ENCODE results near the gene GPX4.
A peak's percentile ranks its signal among the peaks of the same experiment; 100 is the strongest.

Gene GPX4

DNA sequence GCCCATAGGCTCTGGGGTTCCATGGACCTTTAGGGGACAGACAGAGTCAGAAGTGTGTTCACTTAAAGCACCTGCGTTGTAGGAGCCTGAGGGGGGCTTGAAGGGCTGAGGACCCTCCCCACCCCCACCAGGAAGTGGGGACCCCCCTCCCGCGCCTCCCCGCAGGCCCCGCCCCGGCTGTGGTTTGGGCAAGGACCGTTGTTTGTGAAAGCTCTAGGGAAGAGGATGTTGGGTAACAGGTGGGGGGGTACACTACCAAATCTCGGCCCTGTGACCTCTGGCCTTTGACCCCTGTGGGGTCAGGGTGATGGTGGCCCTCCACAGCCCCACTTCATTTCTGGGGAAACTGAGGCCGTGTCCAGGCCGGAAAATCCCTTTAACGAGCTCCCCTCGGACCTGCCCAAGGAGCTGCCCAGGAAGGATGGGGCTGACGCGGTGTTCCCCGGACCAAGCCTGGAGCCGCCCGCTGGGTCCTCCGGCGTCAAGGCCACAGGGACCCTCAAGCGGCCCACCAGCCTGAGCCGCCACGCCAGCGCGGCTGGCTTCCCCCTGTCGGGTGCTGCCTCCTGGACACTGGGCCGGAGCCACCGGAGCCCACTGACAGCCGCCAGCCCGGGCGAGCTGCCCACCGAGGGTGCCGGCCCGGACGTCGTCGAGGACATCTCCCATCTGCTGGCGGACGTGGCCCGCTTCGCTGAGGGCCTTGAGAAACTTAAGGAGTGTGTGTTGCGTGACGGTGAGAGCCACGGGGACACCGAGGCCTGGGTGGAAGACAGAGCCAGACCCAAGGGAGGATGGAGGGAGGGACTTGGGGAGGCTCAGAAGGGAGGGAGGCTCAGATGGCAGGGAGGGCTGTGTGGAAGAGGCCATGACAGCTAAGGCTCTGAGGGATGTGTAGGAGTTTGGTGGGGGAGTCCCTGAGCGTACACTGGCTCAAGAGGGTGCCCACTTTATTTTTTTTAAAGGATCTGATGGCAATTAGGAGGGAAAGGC is 35.5 kb upstream of the GPX4 start:
- no peak for DNase-seq (ENCODE audit: low read depth in 2 of 2)

DNA sequence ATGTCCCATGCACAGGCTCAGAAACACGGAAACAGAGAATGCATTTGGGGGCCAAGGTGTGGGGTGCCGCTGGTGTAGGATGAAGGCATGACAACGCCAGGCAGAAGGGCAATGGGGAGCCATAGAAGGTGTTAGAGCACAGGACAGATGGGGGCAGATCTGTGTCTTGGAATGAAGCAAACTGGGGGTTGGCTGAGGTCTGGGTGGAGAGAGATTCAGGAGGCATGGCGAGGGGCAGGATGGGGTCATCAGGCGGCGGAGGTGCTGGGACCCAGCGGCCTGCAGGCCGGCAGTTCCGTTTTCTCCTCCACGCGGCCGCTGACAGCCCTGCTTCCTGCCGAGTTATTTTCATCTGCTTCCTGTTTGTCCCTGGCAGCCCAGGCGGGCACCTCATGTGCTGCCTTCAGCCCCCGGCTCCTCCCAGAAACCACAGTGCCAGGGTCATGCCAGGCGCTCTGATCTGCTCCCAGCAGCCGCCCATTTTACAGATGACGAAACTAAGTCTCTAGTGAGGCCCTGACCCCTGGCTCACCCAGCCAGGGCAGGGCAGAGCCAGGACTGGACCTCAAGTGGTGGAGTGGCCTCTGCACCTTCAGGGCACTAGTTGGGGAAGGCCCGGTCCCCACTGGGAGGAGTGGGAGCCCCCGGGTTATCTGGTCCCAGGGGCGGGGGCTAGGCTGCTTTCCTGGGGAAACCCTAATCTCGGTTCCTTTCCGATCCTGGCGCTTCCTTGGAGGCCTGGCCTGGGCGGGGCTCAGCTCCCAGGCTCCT is 34.6 kb upstream of the GPX4 start:
- DNase-seq (ENCODE audit: low read depth in 2 of 2) = peak; percentile 41

DNA sequence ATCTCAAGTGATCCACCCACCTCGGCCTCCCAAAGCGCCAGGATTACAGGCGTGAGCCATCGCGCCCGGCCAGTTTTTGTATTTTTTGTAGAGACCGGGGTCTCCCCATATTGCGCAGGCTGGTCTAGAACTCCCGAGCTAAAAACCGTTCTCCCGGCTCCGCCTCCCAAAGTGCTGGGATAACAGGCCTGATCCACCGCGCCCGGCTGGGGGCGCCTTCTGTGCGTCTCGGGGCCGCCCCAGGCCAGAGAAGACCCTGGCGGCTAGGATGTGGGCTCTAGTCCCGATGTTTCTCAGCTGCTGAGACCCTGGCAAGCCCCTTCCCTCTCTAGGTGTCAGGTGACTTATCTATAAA is 33.2 kb upstream of the GPX4 start:
- DNase-seq (ENCODE audit: low read depth in 2 of 2) = no peak

DNA sequence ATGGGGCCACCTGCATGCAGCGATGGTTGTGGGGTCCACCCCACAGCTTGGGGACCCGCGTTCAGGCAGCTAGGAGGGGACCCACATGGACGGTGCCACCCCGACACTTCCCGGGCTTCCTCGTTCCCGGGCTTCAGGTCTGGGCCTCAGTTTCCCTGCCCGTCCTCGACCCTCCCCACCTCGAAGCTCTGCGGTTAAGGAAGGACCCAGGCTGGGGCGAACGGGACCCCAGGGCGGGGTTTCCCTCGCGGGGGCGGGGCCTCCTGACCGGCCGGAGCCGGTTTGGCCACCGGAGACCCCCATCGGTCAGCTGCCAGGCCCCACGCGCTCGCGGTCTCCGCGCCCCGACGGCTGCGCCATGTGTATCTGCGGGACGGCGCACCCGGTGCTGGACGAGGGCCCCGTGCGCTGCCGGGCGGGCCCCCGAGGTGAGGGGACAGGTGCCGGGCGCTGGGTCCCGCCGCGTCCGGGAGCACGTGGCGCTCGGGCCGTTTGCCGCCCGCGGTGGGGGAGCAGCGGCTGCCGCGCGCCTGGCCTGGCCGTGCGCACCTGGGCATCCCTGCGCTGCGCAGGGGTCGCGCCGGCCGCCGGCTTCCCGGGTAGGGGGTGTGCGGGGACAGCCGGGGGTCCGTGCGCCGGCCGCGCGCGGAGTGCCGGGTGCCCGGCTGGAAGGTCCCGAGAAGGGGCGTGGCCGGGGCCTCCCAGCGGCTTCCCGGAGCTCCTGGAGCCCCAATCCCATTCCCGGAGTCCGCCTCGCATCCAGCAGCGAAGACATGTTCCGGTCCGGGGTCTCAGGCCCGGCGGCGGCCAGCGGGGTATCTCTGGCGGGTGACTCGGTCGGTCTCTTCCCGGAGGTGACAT is 32.6 kb upstream of the GPX4 start:
- no peak for DNase-seq (ENCODE audit: low read depth in 2 of 2)

DNA sequence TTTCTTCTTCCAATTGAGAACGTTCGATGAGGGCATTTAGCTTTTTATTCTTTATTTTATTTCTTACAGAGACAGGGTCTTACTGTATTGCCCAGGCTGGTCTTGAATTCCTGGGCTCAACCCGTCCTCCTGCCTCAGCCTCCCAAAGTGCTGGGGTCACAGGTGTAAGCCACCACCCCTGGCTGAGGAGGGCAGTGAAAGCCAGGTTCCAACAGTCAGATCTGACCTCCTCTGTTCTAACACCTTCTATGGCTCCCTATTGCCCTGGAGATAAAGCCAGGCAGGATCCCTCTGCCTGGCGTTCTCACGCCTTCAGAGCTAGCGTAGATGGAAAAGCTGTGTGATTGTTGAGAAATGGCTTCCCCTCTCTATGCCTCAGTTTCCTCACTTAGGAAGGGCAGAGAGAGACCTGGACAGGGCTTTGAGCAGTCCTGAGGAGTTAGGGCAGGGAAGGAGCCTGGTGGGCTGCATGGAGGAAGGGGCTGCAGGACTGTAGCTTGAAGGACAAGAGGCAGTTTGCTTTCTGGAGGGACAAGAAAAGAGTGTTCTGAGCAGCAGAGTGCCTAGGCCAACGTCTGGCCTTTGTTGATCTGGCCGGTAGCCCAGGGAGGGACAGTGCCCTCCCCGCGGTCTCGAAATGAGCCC is 31.3 kb upstream of the GPX4 start:
- no peak for DNase-seq (ENCODE audit: low read depth in 2 of 2)

DNA sequence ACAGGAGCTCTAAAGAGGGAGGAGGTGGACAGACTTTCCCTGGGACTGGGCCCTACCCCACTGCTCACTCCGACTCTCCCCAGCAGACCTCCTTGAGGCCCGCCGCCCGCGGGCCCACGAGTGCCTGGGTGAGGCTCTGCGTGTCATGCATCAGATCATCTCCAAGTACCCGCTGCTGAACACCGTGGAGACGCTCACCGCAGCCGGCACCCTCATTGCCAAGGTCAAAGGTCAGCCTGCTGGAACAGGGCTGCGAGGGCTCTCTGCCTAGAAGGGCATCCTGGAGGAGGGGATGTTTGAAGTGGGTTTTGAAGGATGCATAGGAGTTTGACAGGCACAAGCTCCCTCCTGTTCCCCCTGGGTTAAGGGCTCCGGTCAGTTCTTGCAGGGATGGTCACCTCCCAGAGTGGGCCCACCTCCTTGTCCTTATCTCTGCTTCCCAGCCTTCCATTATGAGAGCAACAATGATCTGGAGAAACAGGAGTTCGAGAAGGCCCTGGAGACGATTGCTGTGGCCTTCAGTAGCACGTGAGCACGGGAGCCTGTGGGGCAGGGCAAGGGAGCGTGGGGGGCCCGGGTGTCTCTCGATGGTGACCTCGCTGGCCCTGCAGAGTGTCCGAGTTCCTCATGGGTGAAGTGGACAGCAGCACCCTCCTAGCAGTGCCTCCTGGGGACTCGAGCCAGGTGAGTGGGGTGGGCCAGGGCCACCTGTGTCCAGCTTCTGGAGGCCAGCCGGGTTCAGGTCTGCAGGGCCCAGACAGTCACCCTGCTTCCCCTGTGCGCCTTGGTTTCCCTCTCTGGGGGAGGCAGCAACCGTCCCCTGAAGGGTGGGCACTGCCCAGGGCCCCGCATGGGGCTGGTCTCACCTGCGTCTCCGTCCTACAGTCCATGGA is 30.5 kb upstream of the GPX4 start:
- no peak for DNase-seq (ENCODE audit: low read depth in 2 of 2)

DNA sequence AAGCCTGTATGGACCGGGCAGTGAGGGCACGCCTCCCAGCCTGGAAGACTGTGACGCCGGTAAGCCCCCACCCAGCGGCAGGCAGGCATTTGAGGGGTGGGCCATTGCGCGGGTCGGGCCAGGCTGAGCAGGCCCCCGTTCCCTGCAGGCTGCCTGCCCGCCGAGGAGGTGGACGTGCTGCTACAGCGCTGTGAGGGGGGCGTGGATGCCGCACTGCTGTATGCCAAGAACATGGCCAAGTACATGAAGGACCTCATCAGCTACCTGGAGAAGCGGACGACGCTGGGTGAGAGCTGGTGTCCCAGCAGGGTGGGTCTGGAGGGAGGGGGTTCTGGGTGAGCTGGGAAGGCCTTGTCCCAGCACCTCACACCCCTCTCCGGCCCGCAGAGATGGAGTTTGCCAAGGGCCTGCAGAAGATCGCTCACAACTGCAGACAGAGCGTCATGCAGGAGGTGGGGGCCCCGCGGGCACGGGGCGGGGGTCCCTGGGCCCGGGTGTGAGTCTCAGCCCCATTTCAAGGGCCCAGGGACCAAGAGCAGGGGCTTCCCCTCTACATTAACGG is 29.8 kb upstream of the GPX4 start:
- no peak for DNase-seq (ENCODE audit: low read depth in 2 of 2)

DNA sequence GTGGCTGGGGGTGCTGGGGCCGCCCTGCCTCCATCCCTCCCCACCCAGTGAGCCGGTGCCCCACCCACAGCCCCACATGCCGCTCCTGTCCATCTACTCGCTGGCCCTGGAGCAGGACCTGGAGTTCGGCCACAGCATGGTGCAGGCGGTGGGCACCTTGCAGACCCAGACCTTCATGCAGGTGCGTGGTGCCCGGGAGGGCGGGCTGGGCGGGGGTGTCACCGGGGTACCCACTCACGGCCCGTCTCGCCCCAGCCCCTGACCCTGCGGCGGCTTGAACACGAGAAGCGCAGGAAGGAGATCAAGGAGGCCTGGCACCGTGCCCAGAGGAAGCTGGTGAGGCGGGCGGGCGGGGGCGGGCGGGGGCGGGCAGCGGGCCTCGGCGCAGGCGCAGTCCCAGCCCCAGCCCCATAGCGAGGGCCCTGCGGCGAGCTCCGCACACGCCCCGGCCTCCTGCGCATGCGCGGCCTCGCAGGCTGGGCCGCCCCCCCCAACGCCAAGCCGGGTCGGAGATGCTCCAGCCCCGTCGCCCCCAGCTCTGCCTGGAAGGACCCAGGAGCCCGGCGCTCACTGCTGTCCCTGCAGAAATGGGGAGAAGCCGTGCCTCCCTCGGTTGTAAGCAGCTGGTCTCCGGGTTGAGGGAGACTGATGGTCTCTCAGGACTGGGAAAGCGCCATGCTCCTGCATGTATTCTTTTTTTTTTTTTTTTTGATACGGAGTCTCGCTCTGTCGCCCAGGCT is 29.1 kb upstream of the GPX4 start:
- peak; percentile 78 to 85 for DNase-seq (ENCODE audit: low read depth in 2 of 2)

DNA sequence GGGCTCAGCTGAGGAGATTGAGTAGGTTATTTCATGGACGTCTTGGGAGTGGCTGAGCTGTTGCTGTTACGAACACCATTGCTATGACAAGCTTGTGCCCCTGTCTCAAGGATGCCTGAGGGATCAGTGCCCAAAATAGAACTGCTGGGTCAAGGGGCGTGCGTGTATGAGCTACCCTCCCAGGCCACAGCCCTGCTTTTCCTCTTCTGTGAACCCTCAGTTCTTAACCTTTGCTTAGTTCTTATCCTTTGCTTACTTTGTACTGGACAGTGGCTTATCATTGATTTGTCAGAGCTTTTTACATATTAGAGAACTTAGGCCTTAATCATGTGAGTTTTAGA is 27.8 kb upstream of the GPX4 start:
- DNase-seq (ENCODE audit: low read depth in 2 of 2) = no peak

DNA sequence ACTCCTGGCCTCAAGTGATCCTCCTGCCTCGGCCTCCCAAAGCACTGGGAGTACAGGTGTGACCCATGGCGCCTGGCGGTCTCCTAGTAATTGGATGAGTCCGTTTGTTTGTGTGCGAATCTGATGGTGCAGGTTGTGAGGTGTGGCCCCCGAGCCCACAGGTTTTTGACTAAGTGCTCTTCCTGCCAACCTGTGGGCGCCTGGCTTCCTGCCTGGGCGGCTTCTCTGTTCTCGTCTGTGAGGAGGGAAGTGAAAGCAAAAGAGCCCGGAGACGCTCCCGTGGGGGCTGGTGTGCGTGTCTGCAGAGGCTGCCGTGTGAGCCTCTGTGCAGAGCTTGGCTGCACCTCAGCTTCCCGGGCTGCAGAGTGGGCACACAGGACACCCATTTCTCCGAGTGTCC is 26.8 kb upstream of the GPX4 start:
- DNase-seq (ENCODE audit: low read depth in 2 of 2) = peak; percentile 83 to 90

DNA sequence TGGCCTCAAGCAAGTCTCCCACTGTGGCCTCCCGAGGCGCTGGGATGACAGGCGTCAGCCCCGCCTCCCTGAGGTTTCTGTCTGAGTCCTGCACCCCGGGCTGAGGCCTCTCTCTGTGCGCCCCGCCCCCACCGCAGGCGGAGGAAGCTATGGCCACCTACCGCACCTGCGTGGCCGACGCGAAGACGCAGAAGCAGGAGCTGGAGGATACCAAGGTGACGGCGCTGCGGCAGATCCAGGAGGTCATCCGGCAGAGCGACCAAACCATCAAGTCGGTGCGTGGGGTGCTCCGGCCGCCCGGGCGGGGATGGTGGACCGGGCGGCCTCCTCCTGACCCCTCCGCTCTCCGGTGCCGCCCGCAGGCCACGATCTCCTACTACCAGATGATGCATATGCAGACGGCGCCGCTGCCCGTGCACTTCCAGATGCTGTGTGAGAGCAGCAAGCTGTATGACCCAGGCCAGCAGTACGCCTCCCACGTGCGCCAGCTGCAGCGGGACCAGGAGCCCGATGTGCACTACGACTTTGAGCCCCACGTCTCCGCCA is 24.2 kb upstream of the GPX4 start:
- DNase-seq (ENCODE audit: low read depth in 2 of 2) = no peak

DNA sequence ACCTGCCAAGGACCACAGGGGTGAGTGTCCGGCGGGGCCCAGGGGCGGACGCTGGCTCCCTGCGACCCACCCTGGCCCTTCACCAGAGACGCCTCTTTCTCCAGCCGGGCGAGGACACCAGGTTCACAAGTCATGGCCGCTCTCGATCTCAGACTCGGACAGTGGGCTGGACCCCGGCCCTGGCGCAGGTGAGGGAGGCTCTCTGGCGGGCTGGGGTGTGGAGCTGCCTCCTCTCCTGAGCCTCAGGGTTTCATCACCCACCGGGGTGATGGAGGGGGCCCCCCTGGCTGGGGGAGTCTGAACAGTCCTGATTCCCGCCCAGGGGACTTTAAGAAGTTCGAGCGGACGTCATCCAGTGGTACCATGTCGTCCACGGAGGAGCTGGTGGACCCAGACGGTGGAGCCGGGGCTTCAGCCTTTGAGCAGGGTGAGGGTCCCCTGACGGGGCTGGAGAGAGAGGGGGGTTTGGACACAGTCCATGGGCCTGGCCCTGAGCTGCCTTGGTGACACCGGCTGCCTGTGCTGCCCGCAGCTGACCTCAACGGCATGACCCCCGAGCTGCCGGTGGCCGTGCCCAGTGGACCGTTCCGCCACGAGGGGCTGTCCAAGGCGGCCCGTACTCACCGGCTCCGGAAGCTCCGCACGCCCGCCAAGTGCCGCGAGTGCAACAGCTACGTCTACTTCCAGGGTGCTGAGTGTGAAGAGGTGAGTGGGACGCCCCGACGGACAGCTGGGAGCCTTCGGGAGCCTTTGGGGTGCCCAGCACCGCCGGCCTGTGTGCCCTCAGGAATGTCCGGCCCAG is 23.2 kb upstream of the GPX4 start:
- DNase-seq (ENCODE audit: low read depth in 2 of 2) = no peak

DNA sequence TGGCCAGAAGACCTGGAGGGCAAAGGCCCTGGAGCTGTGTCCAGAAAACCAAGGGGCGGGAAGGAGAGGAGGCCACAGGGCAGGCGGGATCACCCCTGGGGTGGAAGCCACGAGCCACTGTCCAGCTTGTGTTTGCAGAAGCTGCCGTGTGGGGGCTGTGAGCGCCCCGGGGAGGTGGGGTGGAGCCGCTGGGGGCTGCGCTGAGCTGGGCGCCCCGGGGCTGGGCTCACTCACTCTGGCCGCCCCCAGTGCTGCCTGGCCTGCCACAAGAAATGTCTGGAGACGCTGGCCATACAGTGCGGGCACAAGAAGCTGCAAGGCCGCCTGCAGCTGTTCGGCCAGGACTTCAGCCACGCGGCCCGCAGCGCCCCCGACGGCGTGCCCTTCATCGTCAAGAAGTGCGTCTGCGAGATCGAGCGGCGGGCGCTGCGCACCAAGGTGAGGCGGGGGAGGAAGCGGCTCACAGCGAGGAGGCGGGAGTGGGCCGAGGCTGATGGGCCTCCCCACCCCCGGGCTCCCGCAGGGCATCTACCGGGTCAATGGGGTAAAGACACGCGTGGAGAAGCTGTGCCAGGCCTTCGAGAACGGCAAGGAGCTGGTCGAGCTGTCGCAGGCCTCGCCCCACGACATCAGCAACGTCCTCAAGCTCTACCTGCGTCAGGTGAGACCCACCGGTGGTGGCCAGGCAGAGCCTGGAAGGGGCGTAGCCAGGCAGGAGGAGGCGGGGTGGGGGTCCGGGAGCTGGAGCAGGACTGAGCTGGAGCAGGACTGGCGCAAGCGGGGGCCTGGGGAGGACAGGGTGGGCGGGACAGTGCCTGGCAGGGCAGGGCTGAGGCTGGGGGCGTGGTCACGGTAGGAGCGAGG is 22.3 kb upstream of the GPX4 start:
- no peak for DNase-seq (ENCODE audit: low read depth in 2 of 2)

DNA sequence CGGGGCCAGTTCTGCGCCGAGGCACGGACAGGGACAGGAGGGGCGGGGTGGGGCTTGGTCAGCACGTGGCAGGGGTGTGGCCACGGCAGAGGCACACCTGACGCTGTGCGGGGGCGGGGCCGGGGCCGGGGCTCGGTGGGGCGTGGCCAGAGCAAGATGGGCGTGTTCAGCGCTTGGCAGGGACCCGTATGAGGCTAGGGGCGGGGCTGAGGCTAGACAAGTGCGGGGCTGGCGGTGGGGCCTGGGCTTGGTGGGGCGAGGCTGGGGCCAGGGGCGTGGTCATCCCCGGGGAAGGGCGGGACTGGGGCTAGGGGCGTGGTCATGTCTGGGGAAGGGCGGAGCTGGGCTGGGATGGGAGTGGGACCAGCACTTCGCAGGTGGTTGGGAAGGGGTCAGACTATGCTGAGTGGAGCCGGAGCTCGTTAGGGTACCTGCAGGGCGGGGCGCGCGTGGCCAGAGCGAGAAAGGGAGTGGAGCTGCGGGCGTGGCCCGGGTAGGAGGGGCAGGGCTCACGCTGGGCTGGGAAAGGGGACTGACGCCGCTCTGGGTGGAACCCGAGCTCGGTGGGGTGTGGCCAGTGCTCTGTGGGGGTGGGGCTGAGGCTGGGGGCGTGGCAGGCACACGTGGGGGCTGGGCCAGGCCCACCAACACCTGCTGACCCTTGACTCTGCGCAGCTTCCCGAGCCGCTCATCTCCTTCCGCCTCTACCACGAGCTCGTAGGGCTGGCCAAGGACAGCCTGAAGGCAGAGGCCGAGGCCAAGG is 21.4 kb upstream of the GPX4 start:
- no peak for DNase-seq (ENCODE audit: low read depth in 2 of 2)

DNA sequence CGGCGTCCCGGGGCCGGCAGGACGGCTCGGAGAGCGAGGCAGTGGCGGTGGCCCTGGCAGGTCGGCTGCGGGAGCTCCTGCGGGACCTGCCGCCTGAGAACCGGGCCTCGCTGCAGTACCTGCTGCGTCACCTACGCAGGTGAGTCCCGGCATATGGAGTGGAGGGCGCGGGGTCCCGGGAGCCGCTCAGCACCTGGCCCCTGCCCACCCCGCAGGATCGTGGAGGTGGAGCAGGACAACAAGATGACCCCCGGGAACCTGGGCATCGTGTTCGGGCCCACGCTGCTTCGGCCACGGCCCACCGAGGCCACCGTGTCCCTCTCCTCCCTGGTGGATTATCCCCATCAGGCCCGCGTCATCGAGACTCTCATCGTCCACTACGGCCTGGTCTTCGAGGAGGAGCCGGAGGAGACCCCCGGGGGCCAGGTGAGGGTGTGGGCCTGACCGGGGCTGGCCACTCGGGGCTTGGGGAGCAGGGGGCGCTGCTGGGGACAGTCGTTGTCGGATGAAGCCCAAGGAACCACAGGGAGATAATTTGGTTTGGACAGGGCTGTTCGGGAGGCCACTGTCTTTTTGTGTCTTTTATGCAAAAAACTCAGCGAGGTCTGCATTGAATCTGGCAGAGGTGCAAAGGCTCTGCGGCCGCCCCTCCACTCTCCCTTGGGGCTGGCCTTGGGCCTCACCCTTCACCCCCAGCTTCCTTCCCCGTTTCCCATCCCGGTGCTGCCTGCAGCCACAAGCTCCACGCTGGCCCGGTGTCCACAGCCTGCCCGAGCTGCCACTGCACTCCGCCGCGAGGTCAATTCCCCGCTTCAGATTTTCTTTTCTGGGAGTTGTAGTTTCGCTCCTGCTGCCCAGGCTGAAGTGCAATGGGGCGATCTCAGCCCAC is 20.6 kb upstream of the GPX4 start:
- DNase-seq (ENCODE audit: low read depth in 2 of 2) = no peak
